ENCODE results near the gene PTPN2. TPM values are rescaled to one million over a fixed set of nuclear protein-coding genes. Genes with fewer than 3 reads are reported as not detected.

Gene PTPN2
- total RNA-seq, 1 experiment from 2014 or later = 35.3 TPM

DNA sequence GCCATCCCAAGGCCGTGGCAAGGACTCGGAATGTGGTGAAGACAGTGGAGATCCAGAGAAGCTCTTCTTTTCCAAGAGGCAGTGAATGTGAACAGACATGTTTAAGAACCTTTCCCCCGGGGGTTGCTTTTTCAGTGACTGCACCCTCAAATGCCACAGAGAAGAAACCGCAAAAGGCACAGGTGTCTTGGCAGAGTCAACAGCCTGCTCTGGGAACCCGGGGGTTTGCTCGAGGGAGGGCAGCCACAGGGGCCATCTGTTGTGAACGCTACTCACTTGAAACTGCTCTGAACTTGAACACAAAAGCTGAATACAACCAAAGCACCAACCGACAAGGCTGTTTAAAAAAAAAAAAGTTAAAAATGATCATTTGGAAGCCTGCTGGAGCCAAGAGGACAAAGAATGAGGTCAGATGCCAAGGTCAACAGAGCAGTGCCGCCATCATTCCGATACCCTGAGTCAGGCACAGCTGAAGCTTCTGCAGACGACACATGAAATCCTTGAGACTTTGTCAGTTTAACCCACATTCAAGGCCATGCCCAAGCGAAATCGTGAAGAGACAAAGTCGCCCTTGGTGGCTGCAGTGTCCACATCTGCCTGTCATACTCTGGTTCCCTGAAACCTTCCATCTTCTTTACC, 133.8 kb downstream of the PTPN2 start:
- no peak for DNase-seq (ENCODE audit: low read depth)

DNA sequence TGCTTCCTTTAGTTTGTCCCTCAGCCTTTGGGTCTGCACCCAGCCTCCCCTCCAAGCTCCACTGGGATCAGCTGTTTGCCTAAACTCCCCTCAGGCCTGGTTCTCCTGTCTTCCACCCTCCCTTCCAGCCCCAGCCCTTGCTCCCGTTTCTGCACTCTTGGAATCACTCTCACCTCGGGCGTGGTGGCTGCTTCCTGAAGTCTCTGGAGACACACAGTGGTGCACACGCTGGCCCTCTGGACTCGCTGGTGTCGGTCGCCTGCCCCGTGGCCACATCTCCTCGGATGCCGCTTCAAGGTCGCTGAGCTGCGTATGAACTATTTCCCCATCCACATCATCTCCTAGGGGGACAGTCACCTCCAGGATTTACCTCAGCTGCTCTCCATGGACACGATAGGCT, 134.9 kb downstream of the PTPN2 start:
- no peak for DNase-seq (ENCODE audit: low read depth)

- no peak for DNase-seq (ENCODE audit: low read depth)
These were observed 135.4 kb downstream of the PTPN2 start for GRCh38 chr18:12748671-12749070.

DNA sequence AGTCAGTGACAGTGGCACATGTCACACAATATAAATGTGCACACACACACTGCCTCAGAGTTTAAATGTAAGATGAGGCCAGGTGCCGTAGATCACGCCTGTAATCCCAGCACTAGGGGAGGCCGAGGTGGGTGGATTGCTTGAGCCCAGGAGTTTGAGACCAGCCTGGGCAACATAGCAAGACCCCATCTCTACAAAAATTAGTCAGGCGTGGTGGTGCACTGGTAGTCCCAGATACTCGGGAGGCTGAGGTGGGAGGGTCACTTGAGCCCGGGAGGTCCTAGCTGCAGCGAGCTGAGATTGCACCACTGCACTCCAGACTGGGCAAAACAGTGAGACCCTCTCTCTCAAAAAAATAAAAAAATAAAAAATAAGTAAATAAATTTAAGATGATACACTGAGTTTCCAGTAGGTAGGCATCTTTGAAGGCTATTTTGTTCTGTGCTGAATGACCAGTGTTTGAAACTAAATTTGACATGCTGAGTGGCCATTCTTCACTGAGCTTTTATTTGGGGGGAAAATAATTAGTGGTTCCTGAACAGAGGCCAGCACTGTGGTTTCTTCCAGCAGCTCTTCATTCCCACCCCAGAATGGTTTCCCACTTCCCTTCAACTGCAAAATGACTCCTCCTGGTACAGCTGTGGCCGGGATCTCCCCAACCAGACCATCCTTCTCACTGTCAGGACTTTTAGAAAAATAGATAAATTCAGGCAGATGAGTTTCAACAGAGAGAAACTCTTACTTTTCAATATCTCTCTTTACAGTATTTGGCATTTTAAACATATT, 136.3 kb downstream of the PTPN2 start:
- no peak for DNase-seq (ENCODE audit: low read depth)

DNA sequence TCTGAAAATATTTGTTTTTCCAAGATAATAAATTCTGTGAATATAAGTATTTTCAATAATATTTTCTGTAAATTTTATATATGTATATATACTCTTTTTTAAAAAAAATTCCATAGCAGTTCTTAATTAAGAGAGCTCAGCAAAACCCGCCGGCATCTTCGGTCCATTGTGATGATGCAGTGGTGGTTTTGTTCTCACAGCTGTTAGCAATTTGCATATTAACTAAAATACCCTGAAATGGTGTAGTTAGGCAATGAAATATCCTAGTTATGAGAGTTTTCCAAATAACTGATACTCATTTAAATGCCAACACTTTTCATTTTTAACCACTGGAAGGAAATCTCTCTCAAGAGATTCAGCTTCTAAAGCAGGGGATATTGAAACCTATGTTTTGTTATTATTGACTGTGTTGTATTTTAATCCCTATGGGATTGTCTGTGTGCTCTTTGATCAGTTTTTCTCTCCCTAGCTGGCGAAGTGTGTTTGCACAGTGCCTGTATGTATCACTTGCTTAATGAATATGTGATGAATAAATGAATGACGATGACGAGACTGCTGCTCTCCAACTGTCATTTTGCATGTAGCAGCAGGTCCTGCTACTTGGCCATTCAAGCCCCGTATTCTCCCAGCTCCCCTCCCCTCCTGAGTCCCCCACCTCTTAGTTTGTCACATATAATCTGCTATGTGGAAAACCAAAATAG, 138.8 kb downstream of the PTPN2 start:
- no peak for DNase-seq (ENCODE audit: low read depth)

GRCh38 chr18:12744103-12744502, 139.9 kb downstream of the PTPN2 start:
- peak; percentile 72 for DNase-seq (ENCODE audit: low read depth)

DNA sequence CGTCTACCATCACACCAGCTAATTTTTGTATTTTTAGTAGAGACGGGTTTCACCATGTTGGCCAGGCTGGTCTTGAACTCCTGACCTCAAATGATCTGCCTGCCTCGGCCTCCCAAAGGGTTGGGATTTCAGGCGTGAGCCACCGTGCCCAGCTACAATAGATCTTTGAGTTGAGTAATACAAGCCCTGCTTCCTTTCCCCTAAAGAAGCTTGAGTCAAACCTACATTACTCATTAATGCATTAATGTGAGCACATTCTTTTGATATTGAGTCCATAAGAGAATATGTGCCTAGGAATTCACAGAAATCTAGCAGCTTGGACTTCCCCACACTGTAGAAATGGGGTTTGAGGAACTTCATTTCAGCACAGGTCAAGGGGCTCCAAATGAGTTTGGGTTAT, 141.6 kb downstream of the PTPN2 start:
- peak; percentile 67 for DNase-seq (ENCODE audit: low read depth)

Small RNA genes lying within 50 kb of the gene (small RNA-seq; reads per million reads assigned to genes)
- gene RF00019 = not detected

Other genes starting within 250 kb of the PTPN2 start
- 13.6 and 14.8 TPM in 2 replicates for gene SPIRE1, start 226.1 kb downstream of the PTPN2 start, total RNA-seq (2014; rRNA removed; shearing (Covaris generic))
- 11.8 and 19.2 TPM in 2 replicates for gene CEP76, start 181.5 kb downstream of the PTPN2 start, total RNA-seq (2014; rRNA removed; shearing (Covaris generic))
- 87.7 and 103 TPM in 2 replicates for gene PSMG2, start 181.2 kb downstream of the PTPN2 start, total RNA-seq (2014; rRNA removed; shearing (Covaris generic))
- 43.6 and 64.8 TPM in 2 replicates for gene SEH1L, start 63.8 kb upstream of the PTPN2 start, total RNA-seq (2014; rRNA removed; shearing (Covaris generic))
- gene CEP192, start 107.1 kb upstream of the PTPN2 start, total RNA-seq (2014; rRNA removed; shearing (Covaris generic)) = 21.6 and 22.9 TPM in 2 replicates

Measured in HT1080 (cell line).